HEK293T (cell line): ENCODE data around the gene OLIG3.

Source experiments
- ARNT ChIP-seq: fragments of 450-650 bp; IDR thresholded peaks from 2 replicates; pipeline ENCODE4 v1.6.1; 2017; ENCODE audit warnings: mild to moderate bottlenecking
- CTBP1 ChIP-seq: fragments of 450-650 bp; IDR thresholded peaks from 2 replicates; pipeline ENCODE4 v1.6.1; 2016; ENCODE audit warnings: borderline replicate concordance
- ELF4 ChIP-seq: fragments of 450-650 bp; IDR thresholded peaks from 2 replicates; pipeline ENCODE4 v1.6.1; 2017; ENCODE audit warnings: antibody characterized with exemption
- FOXA1 ChIP-seq: fragments of 450-650 bp; IDR thresholded peaks from 2 replicates; pipeline ENCODE4 v1.6.1; 2016; ENCODE audit warnings: mild to moderate bottlenecking
- FOXK2 ChIP-seq: fragments of 450-650 bp; IDR thresholded peaks from 2 replicates; pipeline ENCODE4 v1.6.1; 2016; ENCODE audit warnings: mild to moderate bottlenecking
- FOXM1 ChIP-seq: fragments of 450-650 bp; IDR thresholded peaks from 2 replicates; pipeline ENCODE4 v1.6.1; 2017; ENCODE audit warnings: mild to moderate bottlenecking, borderline replicate concordance
- HDGF ChIP-seq: fragments of 450-650 bp; IDR thresholded peaks from 2 replicates; pipeline ENCODE4 v1.6.1; 2017; ENCODE audit warnings: antibody characterized with exemption, borderline replicate concordance
- L3MBTL2 ChIP-seq: fragments of 450-650 bp; conservative IDR thresholded peaks from 2 replicates; pipeline ENCODE4 v1.6.1; 2016; ENCODE audit warnings: mild to moderate bottlenecking
- LEF1 ChIP-seq: fragments of 450-650 bp; IDR thresholded peaks from 2 replicates; pipeline ENCODE4 v1.6.1; 2017; ENCODE audit warnings: mild to moderate bottlenecking, borderline replicate concordance
- NFRKB ChIP-seq: fragments of 450-650 bp; IDR thresholded peaks from 2 replicates; pipeline ENCODE4 v1.6.1; 2016; ENCODE audit warnings: mild to moderate bottlenecking, moderate library complexity
- PKNOX1 ChIP-seq: fragments of 450-650 bp; IDR thresholded peaks from 2 replicates; pipeline ENCODE4 v1.6.1; 2016
- SP1 ChIP-seq: fragments of 450-650 bp; IDR thresholded peaks from 2 replicates; pipeline ENCODE4 v1.6.1; 2017
- SUZ12 ChIP-seq: fragments of 450-650 bp; IDR thresholded peaks from 2 replicates; pipeline ENCODE4 v1.6.1; 2016; ENCODE audit warnings: mild to moderate bottlenecking
- ZNF384 ChIP-seq: fragments of 450-650 bp; IDR thresholded peaks from 2 replicates; pipeline ENCODE4 v1.6.1; 2016

GRCh38 chr6:137492289-137493217, 1.6 kb downstream of the OLIG3 start:
- TF ChIP-seq ELF4 (no peak), CTBP1 (no peak), PKNOX1 (no peak), FOXM1 (no peak), SUZ12 (no peak), HDGF (no peak), SP1 (no peak), ZNF384 (no peak), LEF1 (no peak), L3MBTL2 (no peak), FOXA1 (no peak), NFRKB (no peak), FOXK2 (no peak), ARNT (no peak)
